Astrocyte of the hippocampus (primary cell): ENCODE data around the gene C20orf204.

Experiments
- DNase-seq: peaks from one replicate; pipeline ENCODE4 v3.0.0; 2011; ENCODE audit warnings: low read depth, low spot score

The C20orf204 gene

DNA sequence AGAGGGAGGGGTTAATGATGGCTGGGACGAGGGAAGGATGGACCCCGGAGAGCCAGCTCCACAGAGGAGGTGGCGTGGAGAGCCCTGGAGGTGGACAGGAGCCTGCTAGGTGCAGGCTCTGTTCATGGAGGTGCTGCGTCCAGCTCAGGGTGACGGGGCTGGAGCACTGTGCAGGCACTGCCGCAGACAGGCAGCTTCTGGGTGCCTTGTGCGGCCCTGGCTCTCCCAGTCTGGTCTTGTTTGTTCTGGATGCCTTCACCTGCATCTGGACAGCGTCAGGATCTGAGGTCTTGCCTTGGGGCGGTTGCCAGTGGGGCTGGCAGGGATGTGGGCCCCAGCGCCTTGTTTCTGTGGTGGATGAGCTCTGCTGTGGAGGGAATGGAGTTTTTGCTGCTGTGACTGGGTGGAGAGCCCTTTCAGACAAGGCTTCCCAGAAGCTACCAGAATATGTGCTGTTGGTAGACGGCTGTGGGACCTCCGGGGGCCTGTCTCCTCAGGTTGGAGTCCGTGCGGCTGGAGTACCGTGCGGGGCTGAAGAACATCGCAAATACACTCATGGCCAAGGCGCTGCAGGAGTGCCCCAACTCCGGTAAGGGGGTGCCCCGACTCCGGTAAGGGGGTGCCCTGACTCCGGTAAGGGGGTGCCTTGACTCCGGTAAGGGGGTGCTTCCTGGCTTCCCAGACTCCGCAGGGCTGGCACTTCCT lies 7.8 kb upstream of the C20orf204 start:
- DNase-seq = no peak

DNA sequence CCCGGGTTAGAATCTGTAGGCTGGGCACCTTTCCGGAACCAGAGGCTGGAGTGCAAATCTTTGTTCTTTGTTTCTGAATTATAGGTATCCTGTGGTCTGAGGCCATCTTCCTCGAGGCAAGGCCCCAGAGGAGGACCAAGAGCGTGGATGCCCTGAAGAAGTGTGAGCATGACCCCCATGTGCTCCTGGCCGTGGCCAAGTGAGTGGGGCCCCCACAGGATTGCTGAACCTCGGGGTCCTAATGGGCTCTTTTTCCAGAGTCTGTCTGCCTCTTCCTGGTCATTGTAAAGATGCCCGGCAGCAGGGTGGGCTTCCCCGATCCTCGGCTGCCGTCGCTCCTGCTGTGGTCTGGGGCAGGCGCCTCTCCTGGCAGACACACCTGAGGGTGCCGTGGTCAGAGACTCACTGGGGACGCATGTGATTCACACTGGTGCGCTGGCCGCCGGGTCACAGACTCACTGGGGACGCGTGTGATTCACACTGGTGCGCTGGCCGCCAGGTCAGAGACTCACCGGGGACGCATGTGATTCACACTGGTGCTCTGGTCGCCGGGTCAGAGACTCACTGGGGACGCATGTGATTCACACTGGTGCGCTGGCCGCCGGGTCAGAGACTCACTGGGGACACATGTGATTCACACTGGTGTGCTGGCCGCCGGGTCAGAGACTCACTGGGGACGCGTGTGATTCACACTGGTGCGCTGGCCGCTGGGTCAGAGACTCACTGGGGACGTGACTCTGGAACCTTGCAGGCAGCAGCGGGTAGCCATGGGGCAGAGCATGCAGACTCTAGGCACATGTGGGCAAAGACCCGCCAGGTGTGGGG lies 6.5 kb upstream of the C20orf204 start:
- DNase-seq = no peak

DNA sequence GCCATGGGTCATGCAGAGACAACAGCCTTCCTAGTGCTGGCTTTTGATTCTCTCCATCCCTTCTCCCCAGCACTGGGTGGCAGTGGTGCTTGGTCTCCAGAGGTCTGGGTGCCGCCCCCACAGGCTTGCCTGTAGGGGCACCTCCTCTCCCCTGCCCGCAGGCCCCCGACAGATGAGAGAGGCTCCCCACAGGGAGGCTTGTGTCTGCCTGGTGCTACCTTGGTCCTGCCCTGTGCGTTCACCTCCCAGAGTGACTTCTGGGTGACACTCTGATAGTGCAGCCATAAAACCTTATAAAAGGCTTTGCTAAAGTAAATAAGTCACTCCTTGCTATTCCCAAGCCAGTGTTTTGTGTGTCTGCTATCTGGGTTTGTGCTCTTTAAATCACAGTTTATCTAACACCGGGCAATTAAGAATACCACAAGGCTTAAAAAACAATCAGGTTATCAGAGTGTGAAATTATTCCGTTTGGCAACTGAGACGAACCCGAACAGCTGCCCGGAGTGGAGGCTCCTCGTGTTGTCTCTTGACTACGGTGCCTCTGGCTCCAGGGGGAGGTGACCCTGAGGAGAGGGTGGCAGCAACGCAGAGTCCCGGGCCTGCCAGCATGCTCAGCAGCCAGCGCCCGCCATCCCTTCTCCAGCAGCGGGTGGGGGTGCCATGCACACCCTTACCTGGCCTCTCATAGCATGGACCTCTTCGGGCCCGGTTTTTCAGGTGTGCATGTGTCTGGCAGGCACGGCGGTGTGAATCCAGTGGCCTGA lies 5.4 kb upstream of the C20orf204 start:
- DNase-seq = no peak

DNA sequence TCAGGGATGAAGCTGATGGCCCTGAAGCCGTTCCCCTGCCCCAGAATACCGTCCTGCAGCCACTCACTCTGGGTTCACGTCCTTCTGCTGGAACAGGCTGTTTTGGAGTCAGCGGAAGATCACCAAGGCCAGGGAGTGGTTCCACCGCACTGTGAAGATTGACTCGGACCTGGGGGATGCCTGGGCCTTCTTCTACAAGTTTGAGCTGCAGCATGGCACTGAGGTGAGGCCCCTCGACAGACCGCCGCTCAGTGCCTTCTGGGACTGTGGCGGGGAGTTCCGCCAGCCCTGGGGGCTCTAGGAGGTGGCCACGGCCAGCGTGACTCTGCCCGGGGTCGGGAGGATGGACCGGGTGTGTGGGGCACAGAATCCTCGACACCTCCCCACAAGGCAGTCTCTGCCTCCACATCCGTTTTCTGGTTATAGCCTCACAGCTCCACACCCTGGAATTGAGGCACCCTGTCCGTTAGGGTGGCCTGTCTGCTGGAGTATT lies 4.1 kb upstream of the C20orf204 start:
- DNase-seq = no peak

DNA sequence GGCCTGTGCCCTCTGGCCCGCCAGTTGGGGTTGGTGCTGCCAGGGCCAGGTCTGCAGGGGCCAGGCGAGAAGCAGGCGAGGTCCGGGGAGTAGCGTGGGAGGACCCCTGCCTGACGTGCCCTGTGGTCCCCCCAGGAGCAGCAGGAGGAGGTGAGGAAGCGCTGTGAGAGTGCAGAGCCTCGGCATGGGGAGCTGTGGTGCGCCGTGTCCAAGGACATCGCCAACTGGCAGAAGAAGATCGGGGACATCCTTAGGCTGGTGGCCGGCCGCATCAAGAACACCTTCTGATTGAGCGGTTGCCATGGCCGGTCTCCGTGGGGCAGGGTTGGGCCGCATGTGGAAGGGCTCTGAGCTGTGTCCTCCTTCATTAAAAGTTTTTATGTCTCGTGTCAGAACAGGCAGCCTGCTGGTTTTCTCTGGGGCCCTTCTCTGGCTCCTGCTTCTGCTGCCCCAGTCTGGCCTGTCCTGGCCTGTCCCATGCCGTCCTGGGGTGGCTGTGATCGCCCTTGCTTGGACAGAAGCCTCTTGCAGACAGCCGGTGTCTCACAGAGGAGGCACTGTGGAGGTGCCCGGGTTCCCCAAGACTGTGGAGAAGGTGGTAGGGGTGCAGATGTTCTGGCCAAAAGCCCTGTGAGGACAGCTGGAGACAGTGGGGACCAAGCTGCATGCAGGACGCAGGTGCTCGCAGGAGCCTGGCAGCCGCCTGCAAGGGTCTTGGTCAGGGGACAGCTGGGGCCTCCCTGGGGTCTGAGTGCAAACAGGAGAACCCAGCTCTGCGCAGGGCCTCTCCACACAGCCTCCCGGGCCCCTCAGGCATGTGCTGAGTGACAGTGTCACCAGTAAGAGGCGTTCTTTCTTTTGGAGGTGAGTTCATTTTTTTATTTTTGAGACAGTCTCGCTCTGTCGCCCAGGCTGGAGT lies 3.0 kb upstream of the C20orf204 start:
- DNase-seq = no peak

DNA sequence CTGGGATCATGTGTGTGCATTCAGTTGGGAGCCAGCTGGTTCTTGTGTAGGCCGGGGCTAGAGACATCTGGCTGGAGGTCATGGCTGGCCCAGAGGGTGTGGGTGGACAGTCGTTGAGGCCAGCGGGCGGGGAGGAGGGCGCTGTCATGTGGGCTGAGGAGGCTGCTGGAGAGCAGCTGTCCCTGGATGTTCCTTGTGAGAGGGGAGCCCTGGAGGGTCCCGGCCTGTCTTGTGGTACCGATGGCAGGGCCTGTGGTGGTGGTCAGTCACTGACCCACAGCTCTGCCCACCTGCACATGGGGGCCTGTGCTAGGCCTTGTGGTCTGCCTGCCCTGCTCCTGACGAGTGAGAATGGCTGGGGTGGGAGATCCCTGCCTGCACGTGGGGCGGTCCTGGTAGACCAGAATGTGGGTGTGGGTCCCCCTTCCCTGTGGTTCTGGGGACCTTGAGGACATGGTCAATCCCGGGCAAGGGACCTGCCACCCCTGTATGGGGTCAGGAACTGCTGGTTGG lies 1.9 kb upstream of the C20orf204 start:
- DNase-seq = no peak

DNA sequence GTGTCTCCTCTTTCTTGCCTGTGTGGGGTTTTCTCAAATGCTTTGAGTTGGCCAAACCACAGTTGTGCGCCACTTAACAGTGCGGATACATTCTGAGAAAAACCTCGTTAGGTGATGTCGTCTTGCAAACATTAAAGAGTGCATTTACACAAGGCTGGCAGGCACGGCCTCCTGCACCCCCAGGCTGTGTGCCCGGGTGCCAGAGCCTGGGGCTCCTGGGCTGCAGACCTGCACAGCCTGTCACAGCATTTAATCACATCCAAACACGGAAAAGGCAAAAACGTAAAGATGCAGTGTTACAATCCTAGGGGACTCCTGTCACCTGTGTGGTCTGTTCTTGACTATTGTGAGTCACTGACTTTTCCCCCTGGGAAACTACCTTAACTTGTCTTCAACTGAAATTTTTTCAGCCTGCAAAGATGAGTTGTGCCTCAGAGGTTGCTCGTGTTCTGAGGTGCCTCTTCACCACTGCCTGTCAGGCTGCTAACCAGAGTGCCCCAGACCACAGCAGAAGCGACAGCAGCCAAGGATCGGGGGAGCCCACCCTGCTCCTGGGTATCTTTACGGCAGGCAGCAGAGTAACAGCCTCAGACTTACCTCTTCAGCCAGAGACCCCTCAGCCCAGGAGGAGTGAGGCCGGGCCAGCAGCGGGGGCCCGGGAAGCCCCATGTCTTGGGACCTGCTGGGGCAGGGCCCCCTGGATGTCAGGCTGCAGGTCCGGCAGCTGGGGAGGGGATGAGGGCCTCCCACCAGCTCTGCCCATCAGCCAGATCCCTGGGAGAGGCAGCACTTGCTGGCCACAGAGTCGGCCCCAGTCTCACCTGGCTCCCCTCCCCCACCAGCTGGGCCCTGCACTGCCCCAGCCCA lies 683 bp upstream of the C20orf204 start:
- DNase-seq = no peak

DNA sequence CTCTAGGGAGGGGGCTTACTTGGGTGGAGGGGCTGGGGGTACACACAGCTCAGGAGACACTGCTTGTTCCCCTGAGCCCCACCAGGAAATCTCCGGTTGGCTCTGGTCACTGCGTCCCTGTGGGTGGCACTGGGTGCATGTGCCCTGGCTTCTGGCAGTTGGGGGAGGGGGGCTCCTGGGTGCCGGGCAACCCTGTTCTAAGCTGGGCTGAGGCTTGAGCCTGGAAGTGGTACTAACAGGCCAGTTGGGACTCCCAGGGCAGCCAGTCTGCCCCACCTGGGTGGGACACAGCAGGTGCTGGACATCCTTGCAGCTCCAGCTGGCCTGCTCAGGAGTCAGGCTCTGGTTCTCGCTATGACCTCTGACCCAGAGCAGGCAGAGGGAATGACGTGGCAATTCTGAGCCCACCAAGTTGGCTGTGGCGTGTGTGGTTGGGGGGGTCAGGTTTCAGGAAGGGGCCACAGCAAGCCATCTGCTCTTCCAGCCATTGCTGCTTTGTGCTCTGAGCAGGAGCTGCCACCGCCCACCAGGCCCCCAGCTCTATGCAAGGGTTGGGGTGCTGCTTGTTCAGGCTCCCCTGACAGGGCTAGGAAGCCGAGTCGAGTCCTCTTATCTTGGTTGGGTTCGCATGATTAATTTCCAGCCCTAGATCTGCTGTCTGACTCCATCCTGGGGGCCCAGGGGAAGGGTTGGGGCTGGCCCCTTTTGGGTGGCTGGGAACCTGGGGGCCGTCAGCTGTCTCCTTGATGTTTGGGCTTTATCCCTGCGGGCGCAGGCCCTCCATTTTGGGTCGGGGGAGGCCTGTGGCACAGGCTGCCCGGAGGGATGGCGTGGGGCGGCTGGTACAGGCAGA lies 590 bp downstream of the C20orf204 start:
- DNase-seq = no peak

DNA sequence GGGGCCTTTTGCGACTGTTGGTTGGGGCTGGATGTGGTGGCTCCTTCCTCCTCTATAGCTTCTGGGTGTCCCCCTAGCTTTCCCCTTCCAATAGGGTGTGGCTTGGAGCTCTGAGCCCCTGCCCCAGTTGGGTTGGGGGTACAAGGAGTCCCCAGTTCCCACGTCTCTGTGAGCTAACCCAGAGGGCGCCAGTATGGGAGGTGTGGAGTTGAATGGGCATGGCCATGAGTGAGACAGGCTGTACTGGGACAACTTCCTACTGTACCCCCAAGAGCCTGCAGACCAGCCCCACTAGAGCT lies 1.2 kb downstream of the C20orf204 start:
- DNase-seq = no peak

DNA sequence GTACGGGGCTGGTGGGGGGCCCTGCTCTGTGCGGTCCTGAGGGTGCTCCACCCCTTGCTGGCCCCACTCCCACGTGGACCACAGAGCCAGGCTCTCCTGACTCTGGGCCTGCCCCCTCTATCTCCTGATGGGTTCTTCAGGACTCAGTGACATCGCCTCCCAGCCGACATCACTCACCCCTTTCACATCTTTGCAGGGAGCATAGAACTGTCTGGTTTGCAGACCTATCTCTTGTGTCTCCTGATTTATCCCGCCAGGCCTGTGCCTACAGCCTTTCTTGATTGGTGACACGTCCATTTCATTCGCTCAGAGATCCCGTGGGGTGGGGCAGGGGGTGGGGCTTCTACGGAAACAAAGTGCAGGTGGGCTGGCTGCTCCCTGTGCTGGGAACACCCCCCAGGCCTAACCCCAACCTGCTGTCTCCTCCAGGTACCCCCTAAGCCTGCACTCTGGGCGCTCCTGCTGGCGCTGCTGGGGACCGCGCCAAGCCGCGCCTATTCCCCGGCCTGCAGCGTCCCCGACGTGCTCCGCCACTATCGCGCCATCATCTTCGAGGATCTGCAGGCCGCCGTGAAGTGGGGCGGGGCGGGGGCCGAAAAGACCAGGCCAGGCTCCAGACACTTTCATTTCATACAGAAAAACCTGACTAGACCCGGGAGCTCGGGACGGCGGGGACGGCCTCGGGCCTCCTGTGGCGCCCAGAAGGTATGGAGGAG lies 1.7 kb downstream of the C20orf204 start:
- DNase-seq = no peak

DNA sequence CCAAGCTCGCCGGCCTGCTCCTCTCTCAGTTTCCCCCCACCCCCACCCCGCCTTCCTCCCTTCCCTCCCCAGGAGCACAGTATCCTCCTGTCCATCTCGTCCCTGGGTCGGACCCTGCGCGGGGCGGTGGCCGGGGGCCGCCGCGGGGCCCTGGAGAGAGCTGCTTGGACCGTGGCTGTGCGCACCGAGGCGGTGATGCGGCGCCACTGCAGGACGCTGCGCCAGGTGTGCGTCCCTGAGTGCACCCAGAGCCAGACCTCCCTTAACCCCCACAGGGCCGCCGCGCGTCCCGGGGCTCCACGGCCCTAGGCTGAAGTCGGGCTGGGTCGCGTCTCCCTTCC lies 2.2 kb downstream of the C20orf204 start:
- DNase-seq = no peak

DNA sequence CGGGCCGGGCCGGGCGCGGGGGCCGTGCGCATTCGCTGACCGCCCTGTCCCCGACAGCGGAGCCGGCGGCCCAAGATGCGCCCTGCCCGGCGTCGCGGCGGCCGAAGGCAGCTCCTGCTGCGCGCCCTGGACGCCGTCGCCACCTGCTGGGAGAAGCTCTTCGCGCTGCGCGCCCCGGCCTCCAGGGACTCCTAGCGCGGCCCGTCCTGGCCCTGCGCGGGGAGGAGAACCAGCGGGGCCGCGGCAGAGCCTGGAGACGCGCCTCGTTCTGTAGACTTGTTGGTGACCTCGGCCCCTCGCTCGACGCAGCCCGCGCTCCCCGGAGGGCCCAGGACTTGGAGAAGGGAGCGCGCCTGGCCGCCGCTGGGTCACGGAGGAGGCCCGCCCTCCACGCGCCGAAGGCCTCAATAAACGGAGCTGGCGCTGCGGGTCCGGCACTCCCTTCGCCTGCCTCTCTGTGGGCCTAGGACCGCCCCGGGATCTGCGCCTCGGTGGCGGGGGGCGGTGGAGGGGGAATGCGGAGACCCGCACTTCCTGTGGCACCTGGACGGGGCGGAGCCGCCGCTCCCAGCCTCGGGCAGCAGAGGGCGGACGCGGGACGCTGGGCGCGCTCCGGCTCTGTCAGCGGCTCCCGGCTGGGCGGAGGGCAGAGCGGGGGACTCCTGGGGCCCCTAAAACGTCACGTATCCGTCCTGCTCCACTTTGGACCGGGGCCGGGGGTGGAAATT lies 2.7 kb downstream of the C20orf204 start:
- DNase-seq = peak; percentile 85

DNA sequence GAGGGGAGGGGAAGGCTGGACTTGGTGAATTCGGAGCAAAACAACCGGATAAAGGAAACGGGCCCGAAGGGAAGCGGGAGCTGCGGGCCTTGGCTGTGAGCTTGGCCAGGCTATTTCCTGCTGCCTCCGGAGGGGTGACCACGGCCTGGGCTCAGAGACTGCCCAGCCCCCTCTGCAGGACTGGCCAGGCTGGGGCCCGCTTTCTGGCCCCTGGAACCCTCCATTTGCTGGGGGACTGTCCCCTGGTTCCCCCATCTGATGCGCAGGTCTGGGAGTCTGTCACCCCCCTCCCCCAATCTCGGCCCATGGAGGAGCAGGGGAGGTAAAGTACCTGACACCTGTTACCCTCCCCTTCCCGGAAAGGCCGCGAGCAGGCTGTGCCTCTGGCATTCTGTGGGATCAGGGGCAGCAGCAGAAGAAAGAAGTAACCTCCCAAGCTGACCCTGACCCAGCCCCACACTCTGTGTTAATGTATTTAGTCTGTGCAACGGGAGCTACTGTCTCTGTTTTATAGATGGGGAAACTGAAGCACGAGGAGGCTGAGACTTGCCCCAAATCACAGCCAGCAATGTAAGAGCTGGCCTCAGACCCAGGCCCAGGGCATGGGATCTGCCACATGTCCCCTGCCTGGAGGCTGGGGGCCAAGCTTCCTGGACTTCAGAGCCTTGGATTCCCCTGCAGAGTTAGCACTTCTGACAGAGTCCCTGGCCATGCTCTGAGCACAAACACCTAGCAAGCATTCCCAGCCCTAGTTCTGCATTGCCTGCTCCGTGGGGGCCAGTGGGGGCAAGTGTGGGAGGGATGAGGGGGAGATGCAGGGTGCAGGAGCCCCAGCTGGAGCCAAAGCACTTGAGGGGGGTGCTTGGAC lies 3.5 kb downstream of the C20orf204 start:
- no peak for DNase-seq

DNA sequence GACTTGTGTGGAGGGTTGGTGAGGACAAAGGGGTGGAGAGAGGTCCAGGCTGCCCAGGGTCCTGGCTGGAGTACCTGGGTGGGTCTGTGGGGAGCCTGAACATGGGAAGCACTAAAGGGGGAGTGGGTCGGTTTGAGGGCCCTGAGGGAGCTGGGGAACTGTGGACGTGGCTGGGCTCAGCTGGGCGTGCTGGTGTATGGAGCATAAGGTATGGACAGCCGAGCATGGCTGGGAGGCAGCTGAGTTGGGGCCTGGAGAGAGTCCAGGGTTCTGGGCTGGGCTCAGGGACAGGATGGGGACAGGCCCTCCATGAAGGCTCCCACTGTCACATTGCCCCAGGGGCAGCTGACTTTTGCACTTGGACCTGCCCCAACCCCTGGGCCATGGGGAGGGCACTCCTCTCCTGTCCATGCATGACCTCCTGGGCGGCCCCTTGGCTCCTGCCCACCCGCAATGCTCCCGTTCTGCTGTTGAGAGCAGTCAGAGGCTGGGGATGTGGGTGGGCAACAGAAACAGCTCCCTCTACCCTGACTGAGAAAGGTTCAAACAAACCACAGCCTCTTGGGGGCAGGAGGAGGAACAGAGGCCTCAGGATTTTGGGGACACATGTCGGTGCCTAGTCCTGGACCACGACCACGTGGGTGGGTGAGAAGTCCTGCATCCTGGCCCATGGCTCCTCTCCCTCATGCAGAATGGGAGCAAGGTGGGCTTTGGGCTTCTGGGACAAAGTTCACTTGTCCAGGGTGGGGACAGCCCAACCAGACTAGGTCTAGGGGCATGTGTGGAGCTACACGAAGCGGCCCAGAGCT lies 4.5 kb downstream of the C20orf204 start:
- DNase-seq = no peak

DNA sequence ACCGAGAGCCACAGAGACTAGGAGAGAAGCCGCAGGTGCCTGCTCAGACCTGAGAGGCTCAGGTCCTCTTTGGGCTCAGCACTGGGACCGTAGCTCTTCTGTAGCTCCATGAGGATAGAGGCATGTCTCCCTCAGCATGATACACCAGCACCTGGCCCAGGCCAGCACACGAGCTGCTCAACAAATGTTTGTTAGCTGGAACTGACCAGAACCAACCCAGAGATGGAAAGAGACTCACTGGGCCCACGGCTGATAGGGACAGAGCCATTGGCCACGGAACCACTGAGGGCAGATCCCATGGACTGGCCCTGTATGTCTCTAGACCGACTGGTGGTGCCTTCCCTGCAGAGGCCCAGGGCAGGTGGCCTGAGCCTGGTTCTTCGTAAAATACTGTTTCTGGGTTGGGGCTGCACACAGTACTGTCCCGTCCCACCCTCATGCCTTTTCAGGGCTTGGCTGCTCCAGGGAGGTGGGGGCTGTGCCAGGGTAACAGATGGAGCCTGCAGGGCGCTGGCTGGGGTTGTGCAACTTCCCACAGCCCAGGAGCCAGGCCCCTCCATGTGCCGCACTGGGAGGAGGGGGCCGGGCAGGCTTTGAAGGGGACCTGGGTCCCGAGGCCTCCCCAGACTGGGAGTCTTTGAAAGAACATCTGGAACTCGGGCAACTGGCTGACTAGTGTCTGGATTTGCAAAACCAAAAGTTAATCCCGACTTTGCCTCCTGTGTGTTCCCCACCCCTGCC lies 5.2 kb downstream of the C20orf204 start:
- DNase-seq = no peak

DNA sequence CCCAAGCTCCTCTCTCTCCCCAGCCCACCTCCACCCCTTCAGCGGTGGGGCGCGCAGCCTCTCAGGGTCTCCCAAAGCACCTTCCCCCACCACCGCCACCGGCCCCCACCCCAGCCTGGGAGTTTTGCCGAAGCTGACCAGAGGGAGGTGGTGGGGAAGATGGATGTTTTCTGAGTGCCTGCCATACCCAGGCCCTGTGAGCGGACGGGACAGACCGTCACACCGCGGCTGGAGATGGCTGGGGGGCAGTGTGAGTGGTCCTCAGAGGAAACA lies 5.7 kb downstream of the C20orf204 start:
- no peak for DNase-seq
